ENCODE results near the gene HTRA3.

DNA sequence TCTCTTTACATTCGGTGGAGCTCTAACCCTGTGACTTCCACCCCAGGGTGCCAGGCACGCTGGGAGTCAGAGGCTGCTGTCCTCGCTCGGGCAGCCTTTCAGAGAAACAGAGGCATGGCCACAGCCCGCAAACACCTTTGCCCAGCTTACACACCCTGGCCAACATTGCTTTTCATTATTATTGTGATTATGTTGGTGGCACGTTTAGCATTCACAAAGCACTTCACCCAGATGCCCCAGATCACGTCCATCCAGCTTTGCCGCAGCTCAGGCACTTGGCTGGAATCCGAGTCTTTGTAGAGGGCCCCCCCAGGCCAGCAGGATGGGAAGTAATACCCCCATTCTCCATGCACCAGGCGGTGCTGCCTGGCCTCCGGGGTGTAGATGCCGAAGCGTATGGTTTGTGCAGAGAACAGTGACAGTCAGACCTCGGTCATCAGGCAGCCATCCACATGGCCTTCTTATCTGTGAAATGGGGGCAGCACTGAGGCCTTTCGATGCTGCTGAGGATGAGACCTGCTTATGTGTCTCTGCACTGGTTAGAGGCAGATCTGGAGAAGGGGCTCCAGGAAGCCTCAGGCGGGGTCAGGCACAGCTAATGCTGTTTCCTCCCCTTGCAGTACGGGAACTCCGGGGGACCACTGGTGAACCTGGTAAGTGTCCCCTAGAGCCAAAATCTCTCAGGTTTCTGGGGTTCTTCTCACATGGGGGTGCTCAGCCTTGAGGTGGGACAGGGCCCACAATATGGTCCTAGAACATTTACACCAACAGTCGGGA is 22.3 kb downstream of the HTRA3 start:
- TF ChIP-seq, protein P1, sequence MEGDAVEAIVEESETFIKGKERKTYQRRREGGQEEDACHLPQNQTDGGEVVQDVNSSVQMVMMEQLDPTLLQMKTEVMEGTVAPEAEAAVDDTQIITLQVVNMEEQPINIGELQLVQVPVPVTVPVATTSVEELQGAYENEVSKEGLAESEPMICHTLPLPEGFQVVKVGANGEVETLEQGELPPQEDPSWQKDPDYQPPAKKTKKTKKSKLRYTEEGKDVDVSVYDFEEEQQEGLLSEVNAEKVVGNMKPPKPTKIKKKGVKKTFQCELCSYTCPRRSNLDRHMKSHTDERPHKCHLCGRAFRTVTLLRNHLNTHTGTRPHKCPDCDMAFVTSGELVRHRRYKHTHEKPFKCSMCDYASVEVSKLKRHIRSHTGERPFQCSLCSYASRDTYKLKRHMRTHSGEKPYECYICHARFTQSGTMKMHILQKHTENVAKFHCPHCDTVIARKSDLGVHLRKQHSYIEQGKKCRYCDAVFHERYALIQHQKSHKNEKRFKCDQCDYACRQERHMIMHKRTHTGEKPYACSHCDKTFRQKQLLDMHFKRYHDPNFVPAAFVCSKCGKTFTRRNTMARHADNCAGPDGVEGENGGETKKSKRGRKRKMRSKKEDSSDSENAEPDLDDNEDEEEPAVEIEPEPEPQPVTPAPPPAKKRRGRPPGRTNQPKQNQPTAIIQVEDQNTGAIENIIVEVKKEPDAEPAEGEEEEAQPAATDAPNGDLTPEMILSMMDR (IDR thresholded peaks at IDR 0.05; ENCODE audit: low read depth, low read length) = no peak
- no peak for TF ChIP-seq EZH2phosphoT487 (IDR thresholded peaks at IDR 0.05; ENCODE audit: low read depth)
